HG02973 (cell line): Measurements from ENCODE around the gene FOXP3.

Source experiments
- ATAC-seq: cut with Tn5 transposase; IDR thresholded peaks from one replicate; pipeline ENCODE4 v1.9.1; 2021; ENCODE audit warnings: moderate library complexity; ENCODE audit not compliant: unreplicated experiment

Gene FOXP3

DNA sequence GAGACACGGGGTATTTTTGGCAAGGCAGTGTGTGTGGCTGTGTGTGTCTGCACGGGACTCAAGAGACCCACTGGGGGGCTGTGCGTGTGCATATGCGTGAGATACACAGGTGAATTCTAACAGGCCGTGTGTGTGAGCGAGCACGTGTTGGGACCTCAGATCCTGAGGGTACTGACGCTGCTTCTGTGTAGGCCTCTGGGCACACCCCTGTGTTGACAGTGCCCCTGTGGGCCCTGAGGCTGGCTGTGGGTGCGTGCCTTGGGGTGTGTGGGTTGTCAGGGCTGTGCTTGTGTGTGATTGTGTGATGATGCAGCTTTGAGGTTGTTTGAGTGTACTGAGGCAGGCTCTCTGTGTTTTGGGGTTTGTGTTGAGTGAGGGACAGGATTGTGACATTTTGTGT lies 13.9 kb downstream of the FOXP3 start:
- ATAC-seq, result no peak

DNA sequence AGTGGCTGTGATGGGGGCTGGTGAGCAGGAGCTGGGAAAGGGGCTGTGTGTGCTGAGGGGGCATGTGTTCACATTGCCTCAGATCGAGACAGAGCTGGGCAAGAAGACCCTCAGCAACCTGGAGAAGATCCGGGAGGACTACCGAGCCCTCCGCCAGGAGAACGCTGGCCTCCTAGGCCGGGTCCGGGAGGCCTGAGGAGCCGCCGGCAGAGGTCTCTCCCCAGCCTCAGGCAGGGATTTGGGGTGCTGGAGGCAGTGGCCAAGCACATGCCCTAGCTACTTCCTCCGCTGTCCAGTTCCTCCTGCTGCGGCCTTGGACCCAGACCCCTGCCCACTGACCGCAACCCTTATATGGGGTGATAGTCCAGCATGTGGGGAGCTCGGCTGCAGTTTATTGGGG lies 14.4 kb downstream of the FOXP3 start:
- no peak for ATAC-seq

DNA sequence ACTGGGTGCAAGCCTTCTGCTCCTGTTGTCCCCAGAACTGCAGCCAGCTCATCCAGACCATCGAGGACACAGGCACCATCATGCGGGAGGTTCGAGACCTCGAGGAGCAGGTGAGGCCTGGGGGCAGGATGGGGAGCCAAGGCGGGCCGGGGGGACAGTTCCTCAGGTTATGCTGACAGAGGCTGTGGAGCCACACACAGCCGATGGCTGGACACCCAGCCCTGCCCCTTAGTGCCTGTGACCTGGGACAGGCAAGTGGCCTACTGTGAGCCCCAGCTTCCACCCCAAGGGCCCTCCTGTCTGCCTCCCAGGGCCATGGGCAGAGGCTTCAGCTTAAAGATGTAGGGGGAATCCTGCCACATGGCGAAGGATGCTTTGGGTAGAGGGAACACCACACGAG lies 14.9 kb downstream of the FOXP3 start:
- no peak for ATAC-seq

DNA sequence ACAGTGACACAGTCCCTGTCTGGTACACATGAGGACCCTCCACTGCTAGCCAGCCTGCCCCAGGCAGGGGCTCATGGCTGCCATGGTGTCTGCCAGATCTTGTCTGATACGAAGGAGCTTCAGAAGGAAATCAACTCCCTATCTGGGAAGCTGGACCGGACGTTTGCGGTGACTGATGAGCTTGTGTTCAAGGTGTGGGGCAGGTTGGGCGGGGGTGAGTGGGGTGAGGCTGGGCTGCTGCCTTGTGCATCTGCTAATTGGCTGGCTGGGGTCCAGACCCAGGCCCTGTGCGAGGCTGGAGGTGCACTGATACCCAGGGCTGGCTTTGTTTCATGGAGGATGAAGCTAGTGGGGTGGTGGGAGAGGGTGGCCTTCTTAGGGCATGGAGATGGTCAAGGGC lies 15.4 kb downstream of the FOXP3 start:
- ATAC-seq, result no peak

DNA sequence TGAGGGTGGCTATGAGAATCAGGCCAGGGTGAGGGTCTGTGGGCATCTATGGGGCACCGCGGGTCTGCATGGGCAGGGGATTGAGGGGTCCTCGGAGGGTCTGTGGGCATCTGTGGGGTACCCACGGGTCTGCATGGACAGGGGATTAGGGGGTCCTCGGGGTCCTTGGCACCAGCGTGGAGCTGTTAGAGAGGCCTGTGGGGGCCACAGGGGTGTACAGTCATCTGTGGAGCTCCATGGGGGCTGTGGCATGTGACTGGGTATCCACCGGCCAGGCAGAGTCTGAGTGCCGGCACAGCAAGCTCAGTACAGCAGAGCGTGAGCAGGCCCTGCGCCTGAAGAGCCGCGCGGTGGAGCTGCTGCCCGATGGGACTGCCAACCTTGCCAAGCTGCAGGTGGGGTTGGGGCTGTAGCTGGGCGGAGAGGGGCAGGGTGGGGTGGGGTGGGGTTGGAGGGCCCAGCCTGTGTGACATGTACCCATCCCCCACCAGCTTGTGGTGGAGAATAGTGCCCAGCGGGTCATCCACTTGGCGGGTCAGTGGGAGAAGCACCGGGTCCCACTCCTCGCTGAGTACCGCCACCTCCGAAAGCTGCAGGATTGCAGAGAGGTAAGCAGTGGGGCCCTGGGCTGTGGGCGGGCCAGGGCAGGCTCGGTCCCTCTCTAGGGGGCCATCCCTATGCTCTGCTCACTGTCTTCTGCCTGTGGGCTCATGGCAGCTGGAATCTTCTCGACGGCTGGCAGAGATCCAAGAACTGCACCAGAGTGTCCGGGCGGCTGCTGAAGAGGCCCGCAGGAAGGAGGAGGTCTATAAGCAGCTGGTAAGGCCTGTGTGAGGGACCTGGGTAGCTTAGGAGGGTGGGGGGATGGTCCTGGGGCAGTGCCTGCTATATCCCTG lies 16.3 kb downstream of the FOXP3 start:
- no peak for ATAC-seq

DNA sequence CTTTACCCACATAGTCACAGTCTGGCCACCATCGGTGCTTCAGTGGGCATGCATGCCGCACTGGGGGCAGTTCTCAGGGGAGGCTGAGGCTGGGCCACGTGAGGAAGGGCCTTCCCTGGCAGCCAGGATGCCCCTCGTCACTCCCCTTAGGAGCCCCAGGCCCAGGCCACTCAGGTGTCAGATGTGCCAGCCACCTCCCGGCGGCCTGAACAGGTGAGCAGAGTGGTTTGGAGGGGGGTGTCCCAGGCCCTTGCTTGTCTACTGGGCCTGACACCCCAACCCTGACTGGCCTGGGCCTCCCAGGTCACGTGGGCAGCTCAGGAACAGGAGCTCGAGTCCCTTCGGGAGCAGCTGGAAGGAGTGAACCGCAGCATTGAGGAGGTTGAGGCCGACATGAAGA lies 17.2 kb downstream of the FOXP3 start:
- ATAC-seq, result no peak

DNA sequence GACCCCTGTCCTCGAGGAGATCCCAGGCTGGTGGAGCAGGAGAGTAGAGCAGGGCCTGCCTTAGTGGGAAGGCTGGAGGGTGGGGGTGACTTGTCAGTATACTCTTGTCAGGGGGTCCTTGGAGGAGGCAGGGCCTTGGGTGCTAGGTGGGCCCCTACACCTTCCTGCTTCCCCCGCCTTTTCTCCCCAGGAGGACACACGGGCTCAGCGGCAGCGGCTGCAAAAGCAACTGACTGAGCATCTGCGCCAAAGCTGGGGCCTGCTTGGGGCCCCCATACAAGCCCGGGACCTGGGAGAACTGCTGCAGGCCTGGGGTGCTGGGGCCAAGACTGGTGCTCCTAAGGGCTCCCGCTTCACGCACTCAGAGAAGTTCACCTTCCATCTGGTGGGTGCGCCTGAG lies 18.0 kb downstream of the FOXP3 start:
- ATAC-seq, result no peak

DNA sequence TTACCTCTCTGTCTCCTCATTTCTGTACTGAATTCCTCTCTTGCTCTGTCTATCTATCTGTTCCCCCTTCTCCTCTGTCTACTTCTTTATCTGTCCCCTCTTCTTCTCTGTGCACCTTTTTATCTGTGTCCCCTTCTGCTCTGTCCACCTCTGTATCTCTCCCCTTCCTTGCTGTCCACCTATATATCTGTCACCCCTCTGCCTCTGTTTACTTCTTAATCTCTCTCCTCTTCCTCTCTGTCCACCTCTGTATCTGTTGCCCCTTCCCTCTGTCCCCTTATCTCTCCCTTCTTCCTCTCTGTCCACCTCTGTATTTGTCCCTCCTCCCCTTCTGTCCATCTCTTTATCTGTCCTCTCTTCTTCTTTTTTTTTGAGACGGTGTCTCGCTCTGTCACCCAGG lies 20.3 kb downstream of the FOXP3 start:
- ATAC-seq, result no peak

DNA sequence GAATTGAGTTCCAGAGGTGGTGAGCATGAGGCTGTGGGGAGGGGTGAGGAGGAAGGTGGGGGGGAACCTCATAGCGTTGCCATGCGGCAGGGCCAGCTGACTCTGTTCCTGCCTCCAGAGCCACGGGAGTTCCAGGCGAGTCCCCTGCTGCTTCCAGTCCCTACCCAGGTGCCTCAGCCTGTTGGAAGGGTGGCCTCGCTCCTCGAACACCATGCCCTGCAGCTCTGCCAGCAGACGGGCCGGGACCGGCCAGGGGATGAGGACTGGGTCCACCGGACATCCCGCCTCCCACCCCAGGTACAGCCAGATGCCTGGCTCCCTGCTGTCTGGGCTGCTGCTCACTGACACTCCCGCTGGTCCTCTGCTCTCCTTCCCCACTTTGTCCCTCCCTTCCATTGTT lies 21.3 kb downstream of the FOXP3 start:
- ATAC-seq, result no peak

DNA sequence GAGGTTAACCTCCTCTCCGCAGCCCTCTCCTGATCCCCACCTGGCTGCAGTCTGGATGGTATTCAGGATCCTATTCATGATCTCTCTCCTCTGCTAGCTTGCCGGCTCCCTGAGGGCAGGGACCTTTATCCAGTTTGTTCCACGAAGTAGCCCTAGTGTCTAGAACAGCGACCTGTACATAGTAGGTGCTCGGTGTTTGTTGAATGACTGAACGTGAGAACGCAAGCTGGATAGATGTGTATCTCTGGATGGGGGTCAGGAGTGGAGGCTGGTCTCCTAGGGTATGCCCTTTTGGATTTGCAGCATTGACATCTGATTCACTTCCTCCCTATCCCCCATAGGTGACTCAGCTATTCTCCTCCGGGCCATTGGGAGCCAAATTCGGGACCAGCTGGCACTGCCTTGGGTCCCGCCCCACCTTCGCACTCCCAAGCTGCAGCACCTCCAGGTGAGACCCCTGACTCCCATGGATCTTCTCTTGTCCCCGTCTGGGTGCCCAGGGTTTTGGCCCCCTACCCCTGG lies 21.9 kb downstream of the FOXP3 start:
- no peak for ATAC-seq

DNA sequence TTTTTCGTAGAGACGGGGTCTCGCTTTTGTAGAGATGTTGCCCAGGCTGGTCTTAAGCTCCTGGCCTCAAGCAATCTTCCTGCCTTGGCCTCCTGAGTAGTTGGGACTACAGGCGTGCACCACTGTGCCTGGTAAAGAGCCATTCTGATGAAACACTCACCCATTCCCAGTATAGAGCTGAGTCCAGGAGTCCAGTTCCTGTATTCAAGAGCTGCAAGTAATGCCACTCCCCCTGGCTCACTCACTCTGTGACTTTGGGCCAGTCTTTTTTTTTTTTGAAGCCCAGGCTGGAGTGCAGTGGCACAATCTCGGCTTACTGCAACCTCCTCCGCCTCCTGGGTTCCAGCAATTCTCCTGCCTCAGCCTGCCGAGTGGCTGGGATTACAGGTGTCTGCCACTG lies 25.8 kb downstream of the FOXP3 start:
- ATAC-seq, result no peak

DNA sequence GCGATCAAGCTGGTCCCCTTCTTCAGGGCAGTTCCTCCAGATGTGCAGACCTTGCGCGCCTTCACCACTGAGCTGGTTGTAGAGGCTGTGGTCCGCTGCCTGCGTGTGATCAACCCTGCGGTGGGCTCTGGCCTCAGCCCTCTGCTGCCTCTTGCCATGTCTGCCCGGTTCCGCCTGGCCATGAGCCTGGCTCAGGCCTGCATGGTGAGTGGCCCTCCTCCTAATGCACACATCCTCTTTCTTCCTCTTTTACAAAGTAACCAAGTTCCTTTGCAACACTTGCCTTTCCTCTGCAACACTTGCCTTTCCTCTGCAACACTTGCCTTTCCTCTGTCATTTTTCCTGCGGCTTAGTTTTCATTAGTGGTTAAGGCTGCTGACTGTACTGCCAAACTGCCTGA lies 27.4 kb downstream of the FOXP3 start:
- ATAC-seq, result no peak

DNA sequence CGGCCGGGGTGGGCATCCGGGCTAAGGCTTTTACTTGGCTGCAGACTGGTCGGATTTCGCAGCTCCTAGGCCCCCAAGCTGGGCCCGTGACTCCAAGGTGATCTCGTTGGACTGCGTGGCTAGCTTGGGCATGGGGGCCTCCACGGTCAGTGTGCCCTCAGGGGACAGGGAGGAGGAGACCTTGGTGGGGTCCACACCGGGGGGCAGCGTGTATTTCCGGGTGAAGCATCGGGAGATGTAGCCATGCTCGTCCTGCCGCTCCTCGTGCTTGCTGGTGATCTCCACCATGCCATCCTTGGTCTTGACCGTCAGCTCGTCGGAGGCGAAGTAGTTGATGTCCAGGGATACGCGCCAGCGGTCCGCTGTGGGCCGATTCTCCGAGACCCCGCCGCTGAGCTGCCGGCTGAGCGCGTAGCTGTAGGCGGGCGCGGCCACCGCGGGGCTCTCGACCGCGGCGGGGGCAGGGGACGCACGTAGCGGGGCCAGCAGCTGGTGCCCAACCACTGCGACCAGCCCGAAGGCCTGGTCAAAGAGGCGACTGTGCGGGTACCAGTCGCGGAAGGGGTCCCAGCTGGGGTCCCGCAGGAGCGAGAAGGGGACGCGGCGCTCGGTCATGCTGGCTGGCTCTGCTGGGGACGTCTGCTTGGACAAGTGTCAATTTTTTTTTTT lies 30.5 kb downstream of the FOXP3 start:
- no peak for ATAC-seq

DNA sequence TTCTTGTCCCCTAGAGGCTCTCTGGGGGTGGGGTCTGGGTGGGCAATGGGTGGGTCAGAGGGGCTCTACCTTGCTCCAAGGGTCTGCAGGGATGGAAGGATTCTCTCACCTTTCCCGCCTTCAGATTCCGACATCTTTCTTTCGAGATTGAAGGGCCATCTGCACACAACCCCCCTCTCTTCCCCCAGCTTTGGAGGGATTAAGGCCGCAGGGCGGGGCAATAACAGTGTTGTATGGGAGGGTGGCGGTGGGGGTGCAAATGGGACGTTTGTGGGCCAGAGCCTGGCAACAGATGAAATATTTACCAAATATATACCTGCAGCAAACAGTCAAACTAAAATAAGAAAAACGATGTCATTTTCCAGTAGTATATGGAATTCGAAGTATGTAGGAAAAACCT lies 31.3 kb downstream of the FOXP3 start, which contains the start of gene CACNA1F:
Gene CACNA1F (minus strand): TSS at position 165 of the 400 bp plus-strand sequence. CDS start 31 bp downstream, at position 134.
- no peak for ATAC-seq

DNA sequence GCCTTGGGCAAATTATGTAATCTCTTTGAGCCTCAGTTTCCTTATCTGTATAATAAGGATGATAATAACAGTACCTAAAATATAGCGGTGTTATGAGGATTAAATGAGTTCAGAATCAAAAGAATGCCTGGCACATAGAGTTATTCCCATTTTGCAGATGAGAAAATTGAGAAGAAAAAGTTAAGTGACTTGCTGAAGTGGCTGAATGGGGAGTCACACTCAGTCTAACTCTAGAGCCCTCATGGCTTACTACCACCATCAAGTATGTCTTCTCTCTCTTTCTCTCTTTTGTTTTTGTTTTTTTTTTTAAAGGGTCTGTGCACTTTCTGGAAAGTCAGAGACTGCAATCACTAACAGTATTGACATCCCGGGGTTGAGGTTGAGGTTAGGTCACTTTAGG lies 32.0 kb downstream of the FOXP3 start:
- ATAC-seq, result no peak

DNA sequence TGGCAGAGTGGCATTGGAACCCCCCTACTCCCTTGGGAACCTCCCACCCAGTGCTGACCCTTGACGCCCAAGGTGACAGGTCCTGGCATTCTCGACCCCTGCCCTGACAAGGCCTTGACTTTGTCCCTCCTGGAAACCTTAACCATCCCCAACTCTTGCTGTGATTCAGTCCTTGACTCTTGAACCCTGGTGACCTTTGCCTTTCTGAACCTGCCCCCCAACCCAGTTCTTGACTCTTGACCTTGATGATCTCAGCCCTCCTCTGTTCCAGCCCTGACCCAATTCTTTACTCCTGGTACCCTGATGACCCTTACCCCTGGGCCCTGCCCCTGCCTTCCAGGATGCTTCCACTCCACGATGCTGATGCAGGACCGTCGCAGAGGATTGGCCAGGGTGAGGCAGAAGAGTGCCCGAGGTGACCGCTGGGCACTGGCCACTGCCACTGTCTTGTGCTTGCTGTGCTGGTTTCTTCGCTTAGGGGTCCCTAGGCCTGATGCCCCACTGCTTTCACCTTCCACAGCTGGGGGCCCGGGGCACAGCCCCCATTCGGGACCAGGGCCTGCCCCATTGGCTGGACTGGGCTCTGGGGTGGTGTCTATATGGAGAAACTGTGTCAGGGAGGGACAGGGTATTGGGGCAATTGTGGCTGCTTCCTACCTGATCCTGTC lies 33.0 kb downstream of the FOXP3 start:
- no peak for ATAC-seq

DNA sequence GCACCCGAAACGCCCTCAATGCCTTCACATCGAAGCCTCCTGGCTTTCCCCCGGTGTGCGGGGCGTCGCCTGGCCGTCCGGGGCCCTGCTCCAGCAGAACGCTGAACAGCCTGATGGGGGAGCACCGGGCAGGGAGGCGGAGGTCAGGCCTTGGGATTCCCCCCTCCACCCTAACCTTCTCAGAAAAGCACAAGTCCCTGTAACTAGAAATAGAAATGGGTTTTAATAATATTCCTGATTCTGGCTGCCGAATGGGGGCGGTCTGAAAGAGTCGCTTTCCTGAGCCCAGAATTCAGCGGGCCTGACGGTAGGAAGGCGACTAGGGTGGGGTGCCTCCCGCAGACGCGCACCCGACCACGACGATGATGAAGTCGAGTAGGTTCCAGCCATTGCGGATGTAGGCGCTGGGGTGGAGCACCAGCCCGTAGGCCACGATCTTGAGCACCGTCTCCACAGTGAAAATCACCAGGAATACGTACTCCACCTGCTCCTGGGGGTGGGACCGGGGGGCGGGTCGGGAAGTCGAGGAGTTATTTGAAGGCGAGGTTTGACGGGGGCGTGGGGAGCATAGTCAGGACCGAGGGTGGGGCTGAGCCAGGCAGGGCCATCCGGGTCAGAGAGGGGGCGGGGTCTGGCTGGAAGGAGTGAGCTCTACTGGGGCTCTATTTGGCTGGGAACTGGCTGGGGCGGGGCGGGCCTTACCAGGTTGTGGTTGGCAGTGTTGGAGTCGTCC lies 33.8 kb downstream of the FOXP3 start:
- peak; percentile 66 for ATAC-seq

DNA sequence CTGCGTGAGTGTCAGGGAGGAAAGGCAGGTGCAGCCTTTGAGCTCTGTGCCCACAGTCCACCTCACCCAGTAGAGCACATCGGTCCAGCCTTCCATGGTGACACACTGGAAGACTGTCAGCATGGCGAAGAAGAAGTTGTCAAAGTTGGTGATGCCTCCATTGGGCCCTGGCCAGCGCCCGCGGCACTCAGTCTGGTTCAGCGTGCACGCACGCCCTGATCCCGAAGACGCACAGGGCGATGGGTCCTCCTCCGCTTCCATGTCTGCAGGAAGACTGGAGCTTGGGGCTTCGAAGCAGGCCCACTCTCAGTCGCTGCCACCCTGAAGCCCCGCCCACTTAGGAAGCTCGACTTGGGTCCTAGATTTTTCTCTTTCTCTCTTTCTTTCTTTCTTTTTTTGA lies 36.3 kb downstream of the FOXP3 start:
- ATAC-seq, result no peak

DNA sequence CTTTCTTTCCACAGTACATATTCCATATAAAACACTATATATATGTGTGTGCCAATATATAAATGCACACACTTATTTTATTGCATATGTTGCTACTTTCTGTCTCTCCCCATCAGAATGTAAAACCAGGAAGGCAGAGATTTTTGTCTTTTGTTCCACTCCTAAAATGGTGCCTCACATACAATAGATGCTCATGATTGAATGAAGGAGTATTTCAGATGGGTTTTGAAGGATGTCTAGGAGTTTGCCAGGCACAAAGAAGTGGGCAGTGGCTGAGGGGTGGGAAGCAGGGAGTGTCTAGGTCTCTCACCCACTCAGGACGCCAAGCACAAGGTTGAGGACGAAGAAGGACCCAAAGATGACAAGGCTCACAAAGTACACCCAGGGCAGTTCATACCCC lies 36.8 kb downstream of the FOXP3 start:
- ATAC-seq, result no peak

DNA sequence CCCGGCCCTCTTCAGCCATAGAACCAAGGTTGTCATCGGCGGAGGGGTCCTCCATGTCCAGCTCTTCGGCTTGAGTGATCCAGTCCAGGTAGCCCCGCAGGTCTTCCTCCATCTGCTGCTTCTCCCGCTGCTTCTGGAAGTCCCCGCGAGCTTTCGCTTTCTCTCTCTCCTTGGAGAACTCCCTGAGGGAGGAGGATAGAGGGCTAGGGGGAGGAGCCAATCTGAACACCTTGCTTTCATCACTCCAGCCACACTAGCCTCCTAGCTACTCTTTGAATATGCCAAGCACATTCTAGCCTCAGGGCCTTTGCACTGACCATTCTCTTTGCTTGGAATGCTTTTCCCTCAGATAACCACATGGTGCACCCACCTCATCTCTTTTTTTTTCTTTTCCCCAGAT lies 37.6 kb downstream of the FOXP3 start:
- no peak for ATAC-seq

DNA sequence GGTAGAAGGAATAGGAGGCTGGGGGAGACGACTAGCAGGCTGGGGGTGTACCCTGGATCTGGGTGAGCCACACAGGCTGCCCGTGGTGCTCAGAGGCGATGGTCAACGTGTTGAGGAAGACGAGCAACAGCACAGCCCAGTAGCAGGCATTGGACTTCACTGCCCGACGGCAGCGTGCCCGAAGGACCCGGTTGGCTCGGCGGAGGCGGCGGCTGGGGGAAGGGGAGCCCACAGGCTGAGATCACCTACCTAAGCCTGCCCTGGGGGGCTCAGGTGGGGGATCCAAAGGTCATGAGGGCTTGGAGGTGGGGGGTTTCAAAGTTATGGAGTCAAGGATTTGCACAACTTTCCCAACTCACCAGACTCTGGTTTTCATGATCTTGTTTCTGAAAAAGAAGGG lies 38.7 kb downstream of the FOXP3 start:
- ATAC-seq, result no peak
